Sigmoid colon (tissue), 7 donors: ENCODE results near the gene POLK. TPM values are rescaled to one million over a fixed set of nuclear protein-coding genes. Genes with fewer than 3 reads are reported as not detected.

ENCODE experiments used
- DNase-seq: peaks from one replicate; pipeline ENCODE4 v3.0.0-alpha.2; 2019
- H3K27ac ChIP-seq, 4 donors: fragments of 200-600 bp; sonication (generic); one replicate each; pipeline ENCODE4 v1.5.1; 2016 to 2019; ENCODE audit warnings: mild to moderate bottlenecking in 1 of 4
- H3K27me3 ChIP-seq, 3 donors: fragments of 200-600 bp; sonication (generic); one replicate each; pipeline ENCODE4 v1.5.1; 2019; ENCODE audit warnings: mild to moderate bottlenecking in 1 of 3
- H3K36me3 ChIP-seq, 4 donors: fragments of 200-600 bp; sonication (generic); one replicate each; pipeline ENCODE4 v1.5.1; 2016 to 2019
- H3K4me1 ChIP-seq, 4 donors: fragments of 200-600 bp; sonication (generic); one replicate each; pipeline ENCODE4 v1.5.1; 2017 to 2019
- H3K4me3 ChIP-seq, 4 donors: fragments of 200-600 bp; sonication (generic); one replicate each; pipeline ENCODE4 v1.5.1; 2017 to 2019; ENCODE audit warnings: mild to moderate bottlenecking in 2 of 4, moderate library complexity in 1 of 4
- H3K9me3 ChIP-seq, 4 donors: fragments of 200-600 bp in 3 of 4; sonication (generic) in 3 of 4; one replicate each; pipeline versions ENCODE4 v1.5.1 to v1.6.1; 2013 to 2019
- EP300 ChIP-seq, 4 donors: sonication (generic); formaldehyde crosslinking; IDR thresholded peaks; one replicate each; pipeline ENCODE4 v1.6.1; 2017; ENCODE audit warnings: antibody characterized with exemption in 4 of 4
- POLR2A ChIP-seq, 2 donors: fragments of 450-650 bp; IDR thresholded peaks; one replicate each; pipeline ENCODE4 v1.6.1; 2016; ENCODE audit warnings: antibody characterized with exemption in 2 of 2, mild to moderate bottlenecking in 2 of 2, moderate library complexity in 2 of 2
- POLR2AphosphoS5 ChIP-seq, 4 donors: sonication (generic); formaldehyde crosslinking; IDR thresholded peaks; one replicate each; pipeline ENCODE4 v1.6.1; 2017; ENCODE audit warnings: antibody characterized with exemption in 4 of 4
- WGBS, 2 donors: extraction: QIAGEN DNeasy Blood & Tissue Kit; methylation state at CpG; one replicate each; pipeline ENCODE4 v1.1.7; 2013; 5-methylcytosine and 5-hydroxymethylcytosine counted together
- intact Hi-C: fragments of 100-400 bp; cut with DNase I; formaldehyde crosslinking; loops from one replicate; pipeline ENCODE4 v1.15.1; 2023
- polyA plus RNA-seq, 3 donors: library from polyadenylated mRNA; stranded (reverse); fragments of 200-250 nt; gene quantifications; one replicate each; pipeline ENCODE4 v1.2.3, GENCODE V29; 2013
- total RNA-seq, 4 donors: library from RNA; depleted of rRNA; stranded (reverse); fragments of >200 nt; gene quantifications; one replicate each; pipeline ENCODE4 v1.1.0, GENCODE V29; 2016
- TF ChIP-seq, protein P1 (sequence below), 4 experiments: fragments of 450-650 bp in 3 of 4; fragments of 200-600 bp in 1 of 4; IDR thresholded peaks; one replicate each; pipeline ENCODE4 v1.5.1; 2016 to 2019; ENCODE audit warnings: antibody characterized with exemption in 4 of 4, mild to moderate bottlenecking in 3 of 4, moderate library complexity in 2 of 4
- donor health status: healthy with polysubstance abuse.
- donor health status: Bipolar disorder and iron deficiency.
- donor health status: healthy.

Gene POLK
- total and polyA plus RNA-seq, 7 donors = 3.9 to 48.5 (median 35.2) TPM

- TF ChIP-seq POLR2A (IDR thresholded peaks at IDR 0.05) (no peak), EP300 (IDR thresholded peaks at IDR 0.05) (no peak), POLR2AphosphoS5 (IDR thresholded peaks at IDR 0.05) (no peak)
- TF ChIP-seq, protein P1, sequence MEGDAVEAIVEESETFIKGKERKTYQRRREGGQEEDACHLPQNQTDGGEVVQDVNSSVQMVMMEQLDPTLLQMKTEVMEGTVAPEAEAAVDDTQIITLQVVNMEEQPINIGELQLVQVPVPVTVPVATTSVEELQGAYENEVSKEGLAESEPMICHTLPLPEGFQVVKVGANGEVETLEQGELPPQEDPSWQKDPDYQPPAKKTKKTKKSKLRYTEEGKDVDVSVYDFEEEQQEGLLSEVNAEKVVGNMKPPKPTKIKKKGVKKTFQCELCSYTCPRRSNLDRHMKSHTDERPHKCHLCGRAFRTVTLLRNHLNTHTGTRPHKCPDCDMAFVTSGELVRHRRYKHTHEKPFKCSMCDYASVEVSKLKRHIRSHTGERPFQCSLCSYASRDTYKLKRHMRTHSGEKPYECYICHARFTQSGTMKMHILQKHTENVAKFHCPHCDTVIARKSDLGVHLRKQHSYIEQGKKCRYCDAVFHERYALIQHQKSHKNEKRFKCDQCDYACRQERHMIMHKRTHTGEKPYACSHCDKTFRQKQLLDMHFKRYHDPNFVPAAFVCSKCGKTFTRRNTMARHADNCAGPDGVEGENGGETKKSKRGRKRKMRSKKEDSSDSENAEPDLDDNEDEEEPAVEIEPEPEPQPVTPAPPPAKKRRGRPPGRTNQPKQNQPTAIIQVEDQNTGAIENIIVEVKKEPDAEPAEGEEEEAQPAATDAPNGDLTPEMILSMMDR (IDR thresholded peaks at IDR 0.05) = no peak
- Histone ChIP-seq H3K27me3 (no peaks in the 10 kb centered on the region), H3K36me3 (no peaks in the 10 kb centered on the region), H3K4me3 (peak within 1 kb of the TSS; percentile 30 to 56 (median 54)), H3K4me1 (peaks cover 0 to 18% (median 13%) of the 10 kb centered on the region in 4 donors), H3K27ac (peak within 1 kb of the TSS in 2 of 4 donors; percentile 33 to 56), H3K9me3 (no peaks in the 10 kb centered on the region)
- WGBS, 2 donors = 1 to 4% methylated on average over 52 of the region's 52 CpGs
- DNase-seq = peak; percentile 70
- intact Hi-C loops = loop anchor here (5.0 kb wide), 1 partner anchor 46 kb away; no protein-coding TSS in a partner anchor
Observed at GRCh38 chr5:75611311-75612225, 99.9 kb downstream of the POLK start, which contains the start of gene ANKDD1B. Gene ANKDD1B, plus strand, starts transcription at chr5:75611453. Its CDS starts 182 bp downstream, at chr5:75611635.

DNA sequence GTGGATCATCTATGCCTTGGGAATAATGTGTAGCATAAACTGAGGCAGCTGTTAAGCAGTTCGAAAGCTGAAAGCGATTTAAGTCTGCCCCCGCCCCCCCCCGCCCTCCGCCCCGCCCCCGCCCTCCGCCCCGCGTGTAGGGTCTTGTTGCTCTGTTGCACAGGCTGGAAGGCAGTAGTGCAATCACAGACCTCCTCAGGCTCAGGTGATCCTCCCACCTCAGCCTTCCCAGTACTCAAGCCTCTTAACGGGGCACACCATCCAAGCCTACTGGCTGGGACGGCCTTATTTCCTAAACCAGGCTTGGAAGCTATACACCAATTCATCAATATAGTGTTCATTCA lies 100.5 kb downstream of the POLK start:
- Histone ChIP-seq H3K4me1 (peaks cover 0 to 18% (median 15%) of the 10 kb centered on the region in 4 donors), H3K9me3 (no peaks in the 10 kb centered on the region), H3K36me3 (no peaks in the 10 kb centered on the region), H3K4me3 (peak overlapping the region in 3 of 4 donors; percentile 53 to 56 (median 55)), H3K27me3 (no peaks in the 10 kb centered on the region), H3K27ac (no peak overlapping the region)
- intact Hi-C loops = loop anchor here (5.0 kb wide), 1 partner anchor 45 kb away; no protein-coding TSS in a partner anchor
- no peak for DNase-seq
- TF ChIP-seq, protein P1 (IDR thresholded peaks at IDR 0.05) = no peak
- TF ChIP-seq POLR2AphosphoS5 (IDR thresholded peaks at IDR 0.05) (no peak), EP300 (IDR thresholded peaks at IDR 0.05) (no peak), POLR2A (IDR thresholded peaks at IDR 0.05) (no peak)
- WGBS, 2 donors = 10 to 52% methylated on average over 12 of the region's 12 CpGs

GRCh38 chr5:75612901-75613300 lies 101.2 kb downstream of the POLK start:
- intact Hi-C loops = loop anchor here (5.0 kb wide), 1 partner anchor 44 kb away; no protein-coding TSS in a partner anchor
- no peaks in the 10 kb centered on the region for H3K27me3 ChIP-seq

GRCh38 chr5:75614176-75614575 lies 102.5 kb downstream of the POLK start:
- intact Hi-C loops = loop anchor here (5.0 kb wide), 1 partner anchor 43 kb away; no protein-coding TSS in a partner anchor
- no peaks in the 10 kb centered on the region for H3K36me3 ChIP-seq
- no peak overlapping the region for H3K27ac ChIP-seq
- DNase-seq = no peak
- H3K27me3 ChIP-seq = no peaks in the 10 kb centered on the region
- no peaks in the 10 kb centered on the region for H3K9me3 ChIP-seq
- WGBS, 2 donors = 93 to 94% methylated on average over 1 of the region's 1 CpG
- peaks cover 0 to 18% (median 15%) of the 10 kb centered on the region in 4 donors for H3K4me1 ChIP-seq
- TF ChIP-seq, protein P1 (IDR thresholded peaks at IDR 0.05) = no peak
- TF ChIP-seq EP300 (IDR thresholded peaks at IDR 0.05) = no peak
- TF ChIP-seq POLR2A (IDR thresholded peaks at IDR 0.05) = no peak
- no peak for TF ChIP-seq POLR2AphosphoS5 (IDR thresholded peaks at IDR 0.05)
- no peak overlapping the region for H3K4me3 ChIP-seq

More at GRCh38 chr5:75612901-75613300, 101.2 kb downstream of the POLK start:
- no peak overlapping the region for H3K27ac ChIP-seq
- TF ChIP-seq, protein P1 (IDR thresholded peaks at IDR 0.05) = no peak
- no peak for TF ChIP-seq POLR2A (IDR thresholded peaks at IDR 0.05)
- no peak for TF ChIP-seq EP300 (IDR thresholded peaks at IDR 0.05)
- no peak for TF ChIP-seq POLR2AphosphoS5 (IDR thresholded peaks at IDR 0.05)
- peaks cover 0 to 18% (median 15%) of the 10 kb centered on the region in 4 donors for H3K4me1 ChIP-seq
- no peak overlapping the region for H3K4me3 ChIP-seq
- no peak for DNase-seq
- H3K9me3 ChIP-seq = no peaks in the 10 kb centered on the region
- H3K36me3 ChIP-seq = no peaks in the 10 kb centered on the region
- WGBS, 2 donors = 92 to 98% methylated on average over 3 of the region's 3 CpGs
